Keratinocyte (primary cell): ENCODE results near the gene FSIP1. TPM values are rescaled to one million over a fixed set of nuclear protein-coding genes. Genes with fewer than 3 reads are reported as not detected.

ENCODE experiments used
- DNase-seq: peaks from one replicate; pipeline ENCODE4 v3.0.0-alpha.2; 2011; ENCODE audit warnings: low read depth, missing footprints, low spot score
- FAIRE-seq: peaks from 2 replicates; lab custom pipeline; 2011; peaks lifted over from hg19 to GRCh38; lab: Jason Lieb, UNC
- H2AFZ ChIP-seq: 2 replicates; pipeline ENCODE4 v1.6.0; 2012; ENCODE audit warnings: low read length, control low read depth, inconsistent platforms; ENCODE audit not compliant: control insufficient read depth
- H3K27ac ChIP-seq: 2 replicates; pipeline ENCODE4 v1.5.1; 2011; ENCODE audit warnings: low read length; ENCODE audit not compliant: control insufficient read depth, insufficient read depth
- H3K27me3 ChIP-seq: 3 replicates; pipeline ENCODE4 v1.6.0; 2011; ENCODE audit warnings: low read length; ENCODE audit not compliant: control insufficient read depth, insufficient read depth; ENCODE audit errors: extremely low read depth
- H3K36me3 ChIP-seq, 2 experiments: 2 replicates in 1 of 2; 3 replicates in 1 of 2; pipeline ENCODE4 v1.5.1; 2011; ENCODE audit warnings: low read length in 2 of 2, mild to moderate bottlenecking in 1 of 2; ENCODE audit not compliant: control insufficient read depth in 2 of 2, insufficient read depth in 2 of 2; ENCODE audit errors: extremely low read depth in 1 of 2
- H3K4me1 ChIP-seq: 3 replicates; pipeline ENCODE4 v1.5.1; 2011; ENCODE audit warnings: low read length; ENCODE audit not compliant: control insufficient read depth, insufficient read depth; ENCODE audit errors: extremely low read depth
- H3K4me2 ChIP-seq: 3 replicates; pipeline ENCODE4 v1.6.0; 2011; ENCODE audit warnings: low read depth, low read length; ENCODE audit not compliant: control insufficient read depth, insufficient read depth; ENCODE audit errors: extremely low read depth
- H3K4me3 ChIP-seq, 3 experiments: fragments of 200-600 bp in 1 of 3; sonication (generic) in 1 of 3; 2 replicates in 2 of 3; 3 replicates in 1 of 3; pipeline ENCODE4 v1.5.1; 2011 to 2016; ENCODE audit warnings: low read length in 3 of 3, mild to moderate bottlenecking in 3 of 3, control low read depth in 2 of 3, inconsistent platforms in 1 of 3, low read depth in 1 of 3, mixed read lengths in 1 of 3, mixed run types in 1 of 3, moderate library complexity in 1 of 3; ENCODE audit not compliant: control insufficient read depth in 2 of 3, insufficient read depth in 2 of 3; ENCODE audit errors: extremely low read depth in 1 of 3
- H3K79me2 ChIP-seq: 2 replicates; pipeline ENCODE4 v1.6.0; 2012; ENCODE audit warnings: low read length; ENCODE audit not compliant: control insufficient read depth, insufficient read depth
- H3K9ac ChIP-seq: 3 replicates; pipeline ENCODE4 v1.6.0; 2011; ENCODE audit warnings: low read length; ENCODE audit not compliant: control insufficient read depth, insufficient read depth; ENCODE audit errors: extremely low read depth
- H3K9me1 ChIP-seq: 3 replicates; pipeline ENCODE4 v1.6.0; 2011; ENCODE audit warnings: low read length; ENCODE audit not compliant: control insufficient read depth, insufficient read depth; ENCODE audit errors: extremely low read depth
- H3K9me3 ChIP-seq: 2 replicates; pipeline ENCODE4 v1.5.1; 2012; ENCODE audit warnings: low read depth, low read length; ENCODE audit not compliant: control insufficient read depth
- H4K20me1 ChIP-seq: 3 replicates; pipeline ENCODE4 v1.6.0; 2011; ENCODE audit warnings: low read length; ENCODE audit not compliant: control insufficient read depth, insufficient read depth; ENCODE audit errors: extremely low read depth
- EZH2 ChIP-seq: IDR thresholded peaks from one replicate; pipeline ENCODE4 v1.6.1; 2012; ENCODE audit warnings: inconsistent platforms, mild to moderate bottlenecking, low read length, moderate library complexity
- dilution Hi-C: fragments of 300-500 bp; cut with MboI; formaldehyde crosslinking; loops from one replicate; pipeline ENCODE4 v1.7.0; 2020; ENCODE audit warnings: low sequenced_read_pairs; ENCODE audit not compliant: extremely low pct_ligation_motif_present
- polyA plus RNA-seq, 5 experiments: library from polyadenylated mRNA; depleted of rRNA in 3 of 5; stranded (reverse) in 3 of 5; stranded (forward) in 1 of 5; unstranded in 1 of 5; fragments of >200 nt; gene quantifications; 1 replicate in 1 of 5; 2 replicates in 3 of 5; 3 replicates in 1 of 5; pipeline versions ENCODE4 v1.2.1 to v1.2.3, GENCODE V29; 2011 to 2012; ENCODE audit warnings: missing spikeins in 2 of 5, low read depth in 1 of 5, low replicate concordance in 1 of 5
- TF ChIP-seq, protein P1 (sequence below), 3 experiments: IDR thresholded peaks in 1 of 3; conservative IDR thresholded peaks in 1 of 3; optimal IDR thresholded peaks in 1 of 3; 2 replicates in 2 of 3; 3 replicates in 1 of 3; pipeline versions ENCODE3 to v1.5.1; 2011; ENCODE audit warnings: low read length in 3 of 3, mild to moderate bottlenecking in 3 of 3, moderate library complexity in 2 of 3, control low read depth in 1 of 3, inconsistent platforms in 1 of 3; ENCODE audit not compliant: insufficient read depth in 2 of 3; ENCODE audit errors: extremely low read depth in 1 of 3

Gene FSIP1
- polyA plus RNA-seq, 1 donor (not counting 4 experiments of a cell fraction or from before 2014, with no cell fraction given), result 1.5 TPM

- Histone ChIP-seq H2AFZ (no peak overlapping the region), H3K4me3 (no peak overlapping the region), H3K79me2 (no peaks in the 10 kb centered on the region), H4K20me1 (no peaks in the 10 kb centered on the region), H3K9ac (no peak overlapping the region), H3K4me1 (peaks cover 16% of the 10 kb centered on the region), H3K36me3 (no peaks in the 10 kb centered on the region), H3K4me2 (no peak overlapping the region), H3K9me1 (no peaks in the 10 kb centered on the region), H3K27ac (no peak overlapping the region), H3K27me3 (no peaks in the 10 kb centered on the region), H3K9me3 (no peaks in the 10 kb centered on the region)
- dilution Hi-C loops, result no loop called here
- TF ChIP-seq EZH2, result no peak
- TF ChIP-seq, protein P1, sequence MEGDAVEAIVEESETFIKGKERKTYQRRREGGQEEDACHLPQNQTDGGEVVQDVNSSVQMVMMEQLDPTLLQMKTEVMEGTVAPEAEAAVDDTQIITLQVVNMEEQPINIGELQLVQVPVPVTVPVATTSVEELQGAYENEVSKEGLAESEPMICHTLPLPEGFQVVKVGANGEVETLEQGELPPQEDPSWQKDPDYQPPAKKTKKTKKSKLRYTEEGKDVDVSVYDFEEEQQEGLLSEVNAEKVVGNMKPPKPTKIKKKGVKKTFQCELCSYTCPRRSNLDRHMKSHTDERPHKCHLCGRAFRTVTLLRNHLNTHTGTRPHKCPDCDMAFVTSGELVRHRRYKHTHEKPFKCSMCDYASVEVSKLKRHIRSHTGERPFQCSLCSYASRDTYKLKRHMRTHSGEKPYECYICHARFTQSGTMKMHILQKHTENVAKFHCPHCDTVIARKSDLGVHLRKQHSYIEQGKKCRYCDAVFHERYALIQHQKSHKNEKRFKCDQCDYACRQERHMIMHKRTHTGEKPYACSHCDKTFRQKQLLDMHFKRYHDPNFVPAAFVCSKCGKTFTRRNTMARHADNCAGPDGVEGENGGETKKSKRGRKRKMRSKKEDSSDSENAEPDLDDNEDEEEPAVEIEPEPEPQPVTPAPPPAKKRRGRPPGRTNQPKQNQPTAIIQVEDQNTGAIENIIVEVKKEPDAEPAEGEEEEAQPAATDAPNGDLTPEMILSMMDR (optimal IDR thresholded peaks at IDR 0.05 in 1 of 3, IDR thresholded peaks at IDR 0.05 in 1 of 3, conservative IDR thresholded peaks at IDR 0.05 in 1 of 3; ENCODE audit: extremely low read depth in 1 of 3, insufficient read depth in 2 of 3, low read length in 3 of 3), result no peak
- FAIRE-seq (no peak), DNase-seq (no peak)
These were observed 207.5 kb downstream of the FSIP1 start for GRCh38 chr15:39575180-39575579.

DNA sequence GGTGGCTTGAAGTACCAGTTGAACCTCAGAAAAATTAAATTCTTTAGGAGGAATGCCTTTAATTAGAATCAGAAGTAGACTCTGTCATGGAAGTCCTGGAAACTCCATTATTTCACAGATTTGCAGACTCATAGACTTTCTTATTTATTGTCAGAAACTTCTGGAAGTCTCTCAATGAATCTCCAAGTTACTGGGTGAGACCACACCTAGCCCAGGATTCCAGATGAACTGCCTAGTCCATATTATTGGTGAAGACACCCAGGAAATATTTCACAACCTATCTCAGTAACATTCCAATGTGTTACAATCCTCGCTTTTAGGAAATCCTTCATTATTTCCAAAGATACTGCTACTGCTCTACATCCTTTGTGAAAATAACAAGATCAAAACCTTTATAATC lies 208.2 kb downstream of the FSIP1 start:
- H3K4me1 ChIP-seq, result peaks cover 9% of the 10 kb centered on the region
- no peaks in the 10 kb centered on the region for H3K9me3 ChIP-seq
- no peak for FAIRE-seq
- no peak overlapping the region for H3K27ac ChIP-seq
- H3K79me2 ChIP-seq, result no peaks in the 10 kb centered on the region
- TF ChIP-seq, protein P1 (optimal IDR thresholded peaks at IDR 0.05 in 1 of 3, IDR thresholded peaks at IDR 0.05 in 1 of 3, conservative IDR thresholded peaks at IDR 0.05 in 1 of 3; ENCODE audit: extremely low read depth in 1 of 3, insufficient read depth in 2 of 3, low read length in 3 of 3), result no peak
- TF ChIP-seq EZH2, result no peak
- no peak overlapping the region for H3K4me2 ChIP-seq
- H4K20me1 ChIP-seq, result no peaks in the 10 kb centered on the region
- H3K4me3 ChIP-seq, result no peak overlapping the region
- H3K9me1 ChIP-seq, result no peaks in the 10 kb centered on the region
- DNase-seq, result no peak
- no peak overlapping the region for H3K9ac ChIP-seq
- H3K36me3 ChIP-seq, result no peaks in the 10 kb centered on the region
- dilution Hi-C loops, result no loop called here
- no peak overlapping the region for H2AFZ ChIP-seq
- H3K27me3 ChIP-seq, result no peaks in the 10 kb centered on the region
